ENCODE data around the gene CAMTA1. TPM values are rescaled to one million over a fixed set of nuclear protein-coding genes. Genes with fewer than 3 reads are reported as not detected.
A peak's percentile ranks its signal among the peaks of the same experiment; 100 is the strongest.

The CAMTA1 gene
- total RNA-seq, 1 donor from 2014 or later: 81.6 TPM

GRCh38 chr1:7279769-7280168 is 494.5 kb downstream of the CAMTA1 start:
- peaks cover 8% of the 10 kb centered on the region for H3K4me1 Mint-ChIP-seq (ENCODE audit: unreplicated experiment)
- no peak overlapping the region for H3K27ac Mint-ChIP-seq (ENCODE audit: unreplicated experiment)
- H3K4me3 Mint-ChIP-seq (ENCODE audit: unreplicated experiment): no peak overlapping the region
- DNase-seq (ENCODE audit: extremely low spot score, unreplicated experiment): peak; percentile 63
- no peaks in the 10 kb centered on the region for H3K27me3 Mint-ChIP-seq (ENCODE audit: unreplicated experiment)
- TF ChIP-seq CTCF (IDR thresholded peaks at IDR 0.05): no peak
- H3K9me3 Mint-ChIP-seq (ENCODE audit: unreplicated experiment): peaks cover 18% of the 10 kb centered on the region
- peaks cover 3% of the 10 kb centered on the region for H3K36me3 Mint-ChIP-seq (ENCODE audit: unreplicated experiment)

- peak; percentile 40 for DNase-seq (ENCODE audit: extremely low spot score, unreplicated experiment)
- no peak overlapping the region for H3K27ac Mint-ChIP-seq (ENCODE audit: unreplicated experiment)
- H3K4me3 Mint-ChIP-seq (ENCODE audit: unreplicated experiment): no peak overlapping the region
- peaks cover 12% of the 10 kb centered on the region for H3K4me1 Mint-ChIP-seq (ENCODE audit: unreplicated experiment)
- H3K27me3 Mint-ChIP-seq (ENCODE audit: unreplicated experiment): no peaks in the 10 kb centered on the region
- TF ChIP-seq CTCF (IDR thresholded peaks at IDR 0.05): no peak
- peaks cover 18% of the 10 kb centered on the region for H3K9me3 Mint-ChIP-seq (ENCODE audit: unreplicated experiment)
- peaks cover 3% of the 10 kb centered on the region for H3K36me3 Mint-ChIP-seq (ENCODE audit: unreplicated experiment)
These were observed 495.2 kb downstream of the CAMTA1 start for GRCh38 chr1:7280347-7280960.

- Mint-ChIP-seq H3K4me1 (ENCODE audit: unreplicated experiment) (peaks cover 12% of the 10 kb centered on the region), H3K36me3 (ENCODE audit: unreplicated experiment) (peaks cover 1% of the 10 kb centered on the region), H3K27me3 (ENCODE audit: unreplicated experiment) (no peaks in the 10 kb centered on the region), H3K4me3 (ENCODE audit: unreplicated experiment) (no peak overlapping the region), H3K27ac (ENCODE audit: unreplicated experiment) (no peak overlapping the region), H3K9me3 (ENCODE audit: unreplicated experiment) (peaks cover 9% of the 10 kb centered on the region)
- DNase-seq (ENCODE audit: extremely low spot score, unreplicated experiment): peak; percentile 10
- no peak for TF ChIP-seq CTCF (IDR thresholded peaks at IDR 0.05)
These were observed 496.6 kb downstream of the CAMTA1 start for GRCh38 chr1:7281821-7282220.

GRCh38 chr1:7284839-7285435 is 499.7 kb downstream of the CAMTA1 start:
- Mint-ChIP-seq H3K27me3 (ENCODE audit: unreplicated experiment) (no peaks in the 10 kb centered on the region), H3K9me3 (ENCODE audit: unreplicated experiment) (no peaks in the 10 kb centered on the region), H3K36me3 (ENCODE audit: unreplicated experiment) (no peaks in the 10 kb centered on the region), H3K4me3 (ENCODE audit: unreplicated experiment) (no peak overlapping the region), H3K27ac (ENCODE audit: unreplicated experiment) (no peak overlapping the region), H3K4me1 (ENCODE audit: unreplicated experiment) (peaks cover 12% of the 10 kb centered on the region)
- peak; percentile 80 for DNase-seq (ENCODE audit: extremely low spot score, unreplicated experiment)
- no peak for TF ChIP-seq CTCF (IDR thresholded peaks at IDR 0.05)

- Mint-ChIP-seq H3K4me1 (ENCODE audit: unreplicated experiment) (peaks cover 16% of the 10 kb centered on the region), H3K27me3 (ENCODE audit: unreplicated experiment) (no peaks in the 10 kb centered on the region), H3K36me3 (ENCODE audit: unreplicated experiment) (no peaks in the 10 kb centered on the region), H3K4me3 (ENCODE audit: unreplicated experiment) (no peak overlapping the region), H3K9me3 (ENCODE audit: unreplicated experiment) (no peaks in the 10 kb centered on the region), H3K27ac (ENCODE audit: unreplicated experiment) (no peak overlapping the region)
- DNase-seq (ENCODE audit: extremely low spot score, unreplicated experiment): peak; percentile 56
- TF ChIP-seq CTCF (IDR thresholded peaks at IDR 0.05): no peak
These were observed 500.7 kb downstream of the CAMTA1 start for GRCh38 chr1:7285856-7286454.
